NCI-H1694 treated with DMSO at 0.1 percent for 48 hours (cell line): ENCODE results near the gene SLC51A.
"Not testable (repeated sequence)": the region's sequence is repeated elsewhere in the genome, so short reads cannot be mapped to it uniquely, and the experiment has no call there.

Experiments used
- DNase-seq: peaks from one replicate; lab custom pipeline; 2025; lab: John Stamatoyannopoulos, UW

SLC51A gene

DNA sequence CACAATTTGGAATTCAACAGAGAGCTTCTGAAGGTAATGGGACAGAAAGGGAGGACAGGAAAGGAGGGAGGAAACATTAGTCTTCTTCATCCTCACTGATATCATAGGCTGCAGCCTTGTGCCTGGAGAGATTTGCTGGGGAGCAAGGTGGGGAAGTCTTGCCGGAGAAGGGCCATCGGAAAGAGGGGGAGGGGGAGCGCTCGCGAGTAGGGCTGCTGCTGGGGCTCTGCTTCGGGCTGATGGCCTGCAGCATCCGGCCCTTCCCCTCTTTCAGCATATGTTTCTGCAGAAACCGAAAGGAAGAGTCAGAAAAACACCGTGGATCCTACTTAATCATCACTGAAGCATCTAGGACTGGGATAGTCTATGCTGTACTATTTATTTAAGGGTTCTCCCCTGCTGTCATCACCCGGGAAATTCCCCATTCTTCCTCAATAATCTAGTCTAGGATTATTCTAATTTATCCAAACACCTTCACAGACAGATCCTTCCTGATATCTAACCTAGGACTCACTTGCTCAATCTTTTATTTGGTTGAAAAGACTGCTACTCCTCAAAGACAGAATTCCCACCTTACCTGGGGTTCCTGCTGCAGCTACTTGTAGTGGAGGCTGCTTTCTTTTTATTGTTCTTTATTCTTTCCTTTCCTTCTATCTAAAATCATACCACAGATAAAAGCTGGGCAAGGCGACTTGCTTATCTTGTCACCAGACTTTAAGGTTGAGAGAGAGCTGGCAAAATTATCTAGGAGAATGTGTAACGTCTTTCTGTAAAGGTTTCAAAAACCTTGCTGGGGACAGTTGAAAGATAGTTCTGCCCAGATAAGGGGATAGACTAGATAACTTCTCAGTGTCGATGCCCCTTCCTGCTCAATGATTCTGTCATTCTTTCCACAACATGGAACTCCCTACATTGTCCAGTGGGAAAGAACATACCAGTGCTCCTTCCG, 22.6 kb downstream of the SLC51A start:
- DNase-seq = no peak

DNA sequence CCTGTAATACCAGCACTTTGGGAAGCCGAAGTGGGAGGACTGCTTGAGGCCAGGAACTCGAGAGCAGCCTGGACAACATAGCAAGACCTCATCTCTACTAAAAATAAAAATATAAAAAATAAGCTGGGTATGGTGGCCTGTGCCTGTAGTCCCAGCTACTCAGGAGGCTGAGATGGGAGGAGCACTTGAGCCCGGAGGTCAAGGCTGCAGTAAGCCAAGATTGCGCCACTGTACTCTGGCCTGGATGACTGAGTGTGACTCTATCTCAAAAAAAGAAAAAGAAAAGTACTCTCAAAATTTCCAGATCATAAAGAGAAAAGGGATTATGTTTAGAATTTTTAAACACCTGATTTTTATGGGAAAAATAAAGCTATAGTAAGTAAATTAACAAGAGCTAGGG, 24.1 kb downstream of the SLC51A start:
- DNase-seq = no peak

DNA sequence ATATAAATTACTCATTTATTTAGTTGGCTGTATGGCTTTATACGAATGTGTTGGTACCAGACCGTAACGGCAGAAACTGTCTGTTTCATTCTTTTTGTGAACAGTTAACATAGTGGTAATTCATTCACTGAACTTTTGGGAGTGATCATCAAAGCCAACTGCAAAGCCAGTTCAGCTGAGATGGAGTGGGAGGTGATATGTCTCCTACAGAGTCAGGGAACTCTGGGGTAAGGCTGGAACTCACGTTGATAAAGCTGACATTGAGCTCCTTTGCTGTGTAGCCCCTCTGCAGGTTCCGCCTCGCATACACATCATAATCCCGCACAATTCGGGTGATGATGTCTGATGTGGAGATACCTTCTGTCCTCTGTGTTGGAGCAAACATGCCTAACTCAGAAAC, 25.4 kb downstream of the SLC51A start:
- no peak for DNase-seq

DNA sequence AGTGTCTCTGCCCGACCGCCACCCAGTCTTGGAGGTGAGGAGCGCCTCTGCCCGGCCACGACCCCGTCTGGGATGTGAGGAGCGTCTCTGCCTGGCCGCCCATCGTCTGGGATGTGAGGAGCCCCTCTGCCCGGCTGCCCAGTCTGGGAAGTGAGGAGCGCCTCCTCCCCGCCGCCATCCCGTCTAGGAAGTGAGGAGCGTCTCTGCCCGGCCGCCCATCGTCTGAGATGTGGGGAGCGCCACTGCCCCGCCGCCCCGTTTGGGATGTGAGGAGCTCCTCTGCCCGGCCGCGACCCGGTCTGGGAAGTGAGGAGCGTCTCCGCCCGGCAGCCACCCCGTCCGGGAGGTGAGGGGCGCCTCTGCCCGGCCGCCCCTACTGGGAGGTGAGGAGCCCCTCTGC, 27.8 kb downstream of the SLC51A start:
- DNase-seq = not testable (repeated sequence)

DNA sequence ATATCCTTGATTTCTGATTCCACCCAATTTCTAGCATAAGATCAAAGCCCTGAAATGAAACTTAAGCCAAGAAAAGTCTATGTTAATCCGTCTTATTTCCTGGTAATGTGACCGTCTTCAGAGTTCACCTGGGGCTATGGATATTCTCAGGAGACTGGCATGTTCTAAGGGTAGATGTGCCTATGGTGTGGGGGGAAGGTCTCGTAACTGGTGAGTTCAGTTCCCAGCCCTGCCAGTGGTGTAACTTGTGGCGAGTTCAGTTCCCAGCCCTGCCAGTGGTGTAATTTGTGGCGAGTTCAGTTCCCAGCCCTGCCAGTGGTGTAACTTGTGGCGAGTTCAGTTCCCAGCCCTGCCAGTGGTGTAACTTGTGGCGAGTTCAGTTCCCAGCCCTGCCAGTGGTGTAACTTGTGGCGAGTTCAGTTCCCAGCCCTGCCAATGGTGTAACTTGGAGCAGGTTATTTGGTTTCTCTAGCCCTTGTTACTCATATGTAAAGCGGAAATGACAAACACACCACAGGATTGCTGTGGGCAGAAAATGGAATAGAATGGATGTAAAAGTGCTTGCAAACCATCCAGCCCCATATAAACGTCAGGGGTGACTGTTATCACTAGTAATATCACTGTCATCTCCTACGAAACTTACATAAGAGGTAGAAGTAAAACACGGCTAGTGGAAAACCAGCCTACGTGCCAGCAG, 30.4 kb downstream of the SLC51A start:
- no peak for DNase-seq

DNA sequence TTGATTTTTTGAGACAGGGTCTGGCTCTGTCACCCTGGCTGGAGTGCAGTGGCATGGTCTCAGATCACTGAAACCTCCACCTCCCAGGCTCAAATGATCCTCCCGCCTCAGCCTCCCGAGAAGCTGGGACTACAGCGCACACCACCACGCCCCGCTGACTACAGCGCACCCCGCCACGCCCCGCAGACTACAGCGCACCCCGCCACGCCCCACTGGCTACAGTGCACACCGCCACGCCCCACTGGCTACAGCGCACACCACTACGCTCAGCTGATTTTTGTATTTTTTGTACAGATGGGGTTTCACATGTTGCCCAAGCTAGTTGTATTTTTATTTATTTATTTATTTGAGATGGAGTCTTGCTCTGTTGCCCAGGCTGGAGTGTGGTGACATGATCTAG, 35.6 kb downstream of the SLC51A start:
- DNase-seq = no peak

DNA sequence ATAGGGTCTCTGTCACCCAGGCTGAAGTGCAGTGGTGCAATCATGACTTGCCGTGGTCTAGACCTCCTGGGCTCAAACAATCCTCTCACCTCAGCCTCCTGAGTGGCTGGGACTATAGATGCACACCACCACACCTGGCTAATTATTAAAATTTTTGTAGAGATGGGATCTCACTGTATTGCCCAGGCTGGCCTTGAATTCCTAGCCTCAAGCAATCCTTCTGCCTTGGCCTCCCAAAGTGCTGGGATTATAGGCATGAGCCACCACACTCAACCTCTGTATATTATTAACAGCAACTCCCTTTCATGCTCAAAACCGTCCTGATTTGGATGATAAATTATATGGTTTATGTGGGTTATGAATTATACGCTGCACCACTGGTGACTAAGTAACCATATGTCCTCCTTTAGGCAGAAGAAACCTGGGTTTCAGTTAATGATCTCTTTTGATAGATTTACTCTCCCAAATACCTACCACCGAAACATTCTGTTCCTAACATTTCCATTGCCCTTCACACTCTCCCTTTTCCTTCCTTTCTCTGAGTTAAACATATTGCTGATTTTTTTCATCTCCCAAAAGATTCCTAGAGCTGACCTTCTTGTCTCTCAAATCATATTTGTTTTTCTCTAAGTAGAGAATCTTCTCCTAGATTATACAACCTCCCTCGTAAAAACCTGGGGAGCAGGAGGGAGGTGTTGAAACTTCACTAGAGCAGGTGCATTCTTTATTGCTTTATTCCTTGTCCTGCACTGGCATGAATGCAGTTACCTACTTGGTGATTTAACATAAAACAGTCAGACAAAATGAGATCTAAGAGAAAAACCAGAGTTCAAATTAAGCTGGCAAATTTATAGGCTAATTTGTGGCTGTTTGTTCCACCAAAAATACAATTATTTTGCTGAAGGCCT, 38.3 kb downstream of the SLC51A start:
- DNase-seq = no peak

DNA sequence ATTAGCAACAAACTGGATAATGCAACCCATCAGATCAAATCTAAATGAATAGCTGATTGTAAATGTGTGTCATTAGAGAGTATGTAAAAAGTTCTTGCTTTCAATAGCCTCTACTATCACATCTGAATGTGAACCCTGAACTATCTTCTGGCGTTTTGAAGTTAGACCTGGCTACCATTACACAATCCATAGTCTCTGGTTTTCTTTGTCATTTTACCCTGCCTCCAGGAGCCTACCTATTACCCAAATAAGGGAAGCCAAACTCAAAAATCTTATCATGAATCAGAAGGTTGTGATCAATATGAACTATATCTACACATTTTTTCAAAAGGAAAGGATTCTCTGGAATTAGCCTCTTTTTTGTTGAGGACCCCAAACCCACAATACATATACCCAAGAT, 39.4 kb downstream of the SLC51A start:
- DNase-seq = no peak

DNA sequence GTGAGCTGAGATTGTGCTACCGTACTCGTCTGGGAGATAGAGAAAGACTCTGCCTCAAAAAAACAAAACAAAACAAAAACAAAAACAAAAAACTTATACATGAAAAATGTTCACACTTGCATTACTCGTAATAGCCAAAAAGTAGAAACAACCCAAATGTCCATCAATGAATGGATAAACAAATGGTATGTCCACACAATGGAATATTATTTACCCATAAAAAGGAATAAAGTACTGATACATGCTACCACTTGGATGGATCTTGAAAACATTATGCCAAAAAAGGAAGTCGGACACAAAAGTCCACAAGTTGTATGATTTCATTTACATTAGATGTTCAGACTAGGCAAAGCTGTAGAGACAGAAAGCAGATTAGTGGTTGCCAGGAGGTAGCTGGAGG, 44.5 kb downstream of the SLC51A start:
- no peak for DNase-seq

DNA sequence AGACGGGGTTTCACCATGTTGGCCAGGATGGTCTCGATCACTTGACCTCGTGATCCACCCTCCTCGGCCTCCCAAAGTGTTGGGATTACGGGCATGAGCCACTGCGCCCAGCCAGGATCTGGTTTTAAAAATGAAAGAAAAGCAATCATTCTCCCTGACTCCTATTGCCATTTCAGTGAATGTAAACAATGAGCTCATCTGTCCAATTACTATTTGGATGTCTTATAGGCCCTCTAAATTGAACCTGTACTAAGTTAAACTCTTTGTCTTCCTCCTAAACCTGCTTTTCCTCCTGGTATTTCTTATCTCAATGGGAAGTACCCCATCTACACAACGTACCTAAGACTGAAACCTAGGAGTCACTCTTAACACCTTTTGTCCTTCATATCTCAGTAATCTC, 47.5 kb downstream of the SLC51A start:
- no peak for DNase-seq

DNA sequence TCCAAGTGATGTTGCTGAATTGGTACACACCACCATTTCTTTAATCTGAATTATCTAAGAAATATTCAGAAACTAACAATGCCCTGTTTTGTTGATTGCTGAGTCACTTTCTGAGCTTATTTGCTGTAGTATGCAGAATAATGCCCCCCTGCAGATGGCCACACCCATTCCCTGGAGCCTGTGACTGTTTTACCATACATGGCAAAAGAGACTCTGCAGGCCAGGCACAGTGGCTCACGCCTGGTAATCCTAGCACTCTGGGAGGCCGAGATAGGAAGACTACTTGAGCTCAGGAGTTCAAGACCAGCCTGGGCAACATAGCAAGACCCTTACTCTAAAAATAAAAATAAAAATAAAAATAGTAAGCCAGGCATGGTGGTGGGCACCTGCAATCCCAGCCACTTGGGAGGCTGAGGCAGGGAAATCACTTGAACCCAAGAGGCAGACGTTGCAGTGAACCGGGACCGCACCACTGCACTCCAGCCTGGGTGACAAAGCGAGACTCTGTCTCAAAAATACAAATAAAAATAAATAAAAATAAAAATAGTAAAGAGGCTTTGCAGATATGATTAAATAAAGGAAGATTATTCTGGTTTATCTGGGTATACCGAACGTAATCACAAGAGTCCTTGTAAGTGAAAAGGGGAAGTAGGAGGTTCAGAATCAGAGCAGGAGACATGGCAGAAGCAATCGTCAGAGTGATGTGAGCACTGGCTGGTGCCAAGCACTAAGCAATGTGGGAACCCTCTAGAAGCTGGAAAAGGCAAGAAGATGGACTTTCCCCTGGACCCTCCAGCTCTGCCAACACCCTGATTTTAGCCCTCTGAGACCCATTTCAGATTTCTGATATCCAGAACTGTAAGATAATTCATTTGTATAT, 52.2 kb downstream of the SLC51A start:
- DNase-seq = no peak

DNA sequence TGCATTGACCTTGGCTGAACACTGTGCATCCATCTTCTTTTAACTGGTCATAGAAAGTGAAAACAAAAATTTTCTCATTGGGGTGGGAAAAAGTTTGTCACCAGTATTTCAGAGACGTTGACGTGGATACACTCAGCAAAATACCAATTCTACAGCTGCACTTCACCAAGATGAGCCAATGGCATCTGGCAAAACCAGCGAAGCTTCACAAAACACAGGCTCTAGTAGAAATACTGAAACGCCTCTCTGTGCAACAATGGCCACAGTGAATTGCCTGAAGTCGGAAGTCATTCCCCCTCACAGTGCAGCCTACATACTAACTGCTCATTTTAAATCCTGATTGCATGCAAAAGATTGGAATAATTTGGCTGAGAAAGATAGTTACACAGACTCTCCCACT, 54.2 kb downstream of the SLC51A start:
- no peak for DNase-seq

DNA sequence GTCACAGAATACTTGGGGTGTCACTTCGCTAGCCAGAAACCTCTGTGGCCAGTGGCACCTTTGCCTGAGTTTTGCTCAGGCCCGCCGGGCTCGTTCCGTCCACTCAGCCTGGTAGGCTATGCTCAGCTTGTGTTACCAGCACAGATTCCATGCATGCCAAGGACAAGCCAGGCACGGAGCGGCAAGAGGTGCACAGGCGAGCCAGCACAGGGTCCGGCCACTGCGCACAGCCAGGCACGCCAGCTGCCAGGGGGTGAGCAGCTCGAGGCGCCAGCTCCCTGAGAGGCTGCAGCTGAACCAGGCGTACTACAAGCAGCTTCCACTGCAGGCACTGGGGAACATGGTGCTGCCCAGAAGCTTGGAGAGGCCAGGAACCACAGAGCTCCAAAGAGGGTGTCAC, 56.5 kb downstream of the SLC51A start:
- no peak for DNase-seq

DNA sequence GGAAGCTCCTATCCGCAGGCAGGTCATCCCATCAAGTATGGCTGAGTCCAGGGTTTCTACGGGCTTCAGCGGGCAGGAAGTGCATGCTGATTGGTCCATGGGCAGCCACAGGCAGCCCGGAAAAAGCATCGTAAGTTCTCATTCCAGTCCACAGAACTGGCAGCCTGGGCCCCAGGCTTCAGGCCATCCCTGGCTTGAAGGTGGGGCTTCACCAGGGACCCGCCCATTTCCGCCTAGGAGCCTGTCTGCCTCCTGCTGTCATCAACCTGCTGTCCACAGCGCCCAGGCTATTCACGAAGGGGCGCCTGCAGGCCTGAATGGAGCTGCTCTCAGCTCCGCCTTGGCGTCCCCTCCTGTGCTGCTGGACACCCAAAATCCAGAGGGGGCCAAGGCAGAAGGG, 57.3 kb downstream of the SLC51A start:
- DNase-seq = no peak

DNA sequence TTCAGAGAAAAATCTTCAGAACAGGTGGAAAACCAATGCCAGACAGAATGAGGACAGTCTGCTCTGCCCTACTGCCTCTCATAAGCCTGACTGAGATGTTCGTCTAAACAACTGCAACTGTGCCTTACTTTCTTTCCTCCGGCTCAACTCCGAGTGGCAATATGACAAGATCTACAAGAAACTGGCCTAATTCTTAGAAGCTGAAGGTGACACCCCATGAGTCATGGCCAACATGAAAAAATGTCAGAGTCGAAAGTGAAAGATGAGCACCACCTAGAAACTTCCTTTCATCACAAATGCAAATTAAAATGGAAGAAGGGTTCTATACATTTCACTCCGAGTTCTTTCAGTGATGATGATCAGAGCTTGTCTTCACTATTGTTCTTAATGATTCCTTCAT, 58.3 kb downstream of the SLC51A start:
- no peak for DNase-seq

DNA sequence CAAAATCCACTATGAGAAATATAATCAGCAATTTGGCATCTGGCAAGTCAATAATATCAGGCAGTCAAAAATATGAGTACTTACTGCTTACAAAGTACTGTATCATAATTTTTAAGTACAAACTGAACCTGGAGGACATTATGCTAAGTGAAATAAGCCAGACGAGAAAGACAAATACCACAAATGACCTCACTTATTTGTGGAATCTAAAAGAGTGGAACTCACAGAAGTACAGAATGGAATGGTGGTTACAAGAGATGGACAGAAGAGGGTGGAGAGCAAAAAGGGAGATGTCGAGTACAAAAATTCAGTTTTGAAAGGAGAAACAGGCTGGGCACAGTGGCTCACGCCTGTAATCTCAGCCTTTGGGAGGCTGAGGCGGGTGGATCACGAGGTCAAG, 58.8 kb downstream of the SLC51A start:
- no peak for DNase-seq

DNA sequence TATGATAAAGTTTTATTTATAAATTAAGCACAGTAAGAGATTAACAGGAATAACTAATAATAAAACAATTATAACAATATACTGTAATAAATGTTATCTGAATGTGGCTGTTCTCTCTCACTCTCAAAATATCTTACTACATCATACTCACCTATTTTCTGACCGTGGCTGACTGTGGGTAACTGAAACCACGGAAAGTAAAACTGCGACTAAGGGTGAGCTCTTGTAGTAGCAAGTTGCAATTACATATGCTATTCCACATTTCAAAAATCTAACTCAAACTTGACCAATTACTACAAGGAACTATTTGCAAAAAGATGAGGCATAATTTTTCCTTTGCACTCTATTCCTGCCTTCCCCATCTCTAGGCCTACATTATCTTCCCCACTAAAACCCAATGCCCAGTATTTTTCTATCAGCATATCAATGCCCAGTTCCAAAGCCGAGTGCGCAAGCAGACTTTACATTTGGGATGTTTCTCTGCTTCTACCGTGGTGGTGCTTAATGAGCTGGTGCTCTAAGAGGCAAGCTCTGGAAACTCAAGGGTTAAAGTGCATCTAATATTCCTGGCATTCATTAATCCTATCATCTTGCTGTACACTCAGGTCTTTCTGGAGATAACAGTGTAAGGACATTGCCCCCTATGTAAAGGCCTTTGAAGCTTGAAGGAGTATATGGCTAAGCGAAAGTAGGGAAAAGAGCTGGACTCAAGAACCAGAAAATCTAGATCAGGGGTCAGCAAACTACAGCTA, 64.5 kb downstream of the SLC51A start:
- DNase-seq = no peak

DNA sequence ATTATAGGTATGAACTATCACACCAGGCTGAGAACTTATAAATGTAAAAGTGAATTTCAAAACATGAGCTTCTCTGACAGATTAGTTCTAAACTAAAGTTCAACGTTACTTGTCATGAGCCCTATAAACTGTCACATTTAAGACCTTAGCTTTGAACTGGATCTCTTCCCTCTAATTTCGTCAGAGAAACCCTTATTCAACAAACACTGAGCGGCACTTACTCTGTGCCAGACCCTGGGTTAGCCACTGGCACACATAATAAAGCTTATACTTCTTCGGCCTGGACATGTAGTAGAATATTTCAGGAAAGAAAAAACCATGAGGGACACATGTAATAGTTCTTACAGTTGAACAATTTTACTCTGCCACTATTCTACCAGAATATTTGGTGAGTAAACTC, 65.6 kb downstream of the SLC51A start:
- no peak for DNase-seq
